Caco-2 (cell line): Measurements from ENCODE around the gene LGALS8. TPM values are rescaled to one million over a fixed set of nuclear protein-coding genes. Genes with fewer than 3 reads are reported as not detected.

Source experiments
- BruUV-seq: library from RNA; stranded (reverse); fragments of 400-500 nt; replicated peaks from 2 replicates; lab custom pipeline; 2021; lab: Mats Ljungman, UMichigan
- CTCF ChIA-PET: fragments of 300-600 bp; sonication (Branson Sonifier 250); formaldehyde crosslinking; loops from one replicate; lab custom pipeline; 2022; ENCODE audit warnings: antibody characterized with exemption; lab: Charles Lee
- POLR2A ChIA-PET: fragments of 300-600 bp; sonication (Branson Sonifier 250); formaldehyde crosslinking; loops from one replicate; lab custom pipeline; 2022; ENCODE audit warnings: antibody characterized with exemption; lab: Charles Lee
- DNase-seq, 2 experiments: peaks; one replicate each; pipeline versions ENCODE4 v3.0.0 to v3.0.0-alpha.2; 2020 to 2022
- H3K27me3 ChIP-seq: replicated peaks from 2 replicates; pipeline ENCODE4 v1.6.0; 2011; ENCODE audit warnings: low read length; ENCODE audit not compliant: control insufficient read depth, insufficient read depth
- H3K36me3 ChIP-seq: 2 replicates; pipeline ENCODE4 v1.5.1; 2011; ENCODE audit warnings: low read length; ENCODE audit not compliant: control insufficient read depth, insufficient read depth
- H3K4me1 ChIP-seq: fragments of 250-450 bp; sonication (Bioruptor Pico); 2 replicates; pipeline ENCODE4 v1.5.1; 2020; ENCODE audit warnings: mild to moderate bottlenecking
- H3K4me3 ChIP-seq: 2 replicates; pipeline ENCODE4 v1.5.1; 2011; ENCODE audit warnings: low read depth, mild to moderate bottlenecking, control low read depth, low read length
- H3K9me3 ChIP-seq: fragments of 250-450 bp; sonication (Bioruptor Pico); 2 replicates; pipeline ENCODE4 v1.5.1; 2020; ENCODE audit warnings: mild to moderate bottlenecking, moderate library complexity
- H3K27ac Mint-ChIP-seq: one replicate; pipeline ENCODE4 v1.8.0; 2022; ENCODE audit warnings: mixed read lengths; ENCODE audit not compliant: unreplicated experiment
- H3K27me3 Mint-ChIP-seq: one replicate; pipeline ENCODE4 v1.8.0; 2022; ENCODE audit warnings: mixed read lengths; ENCODE audit not compliant: insufficient read depth, unreplicated experiment
- H3K36me3 Mint-ChIP-seq: one replicate; pipeline ENCODE4 v1.8.0; 2022; ENCODE audit warnings: mild to moderate bottlenecking, mixed read lengths; ENCODE audit not compliant: insufficient read depth, unreplicated experiment
- H3K4me1 Mint-ChIP-seq: one replicate; pipeline ENCODE4 v1.8.0; 2022; ENCODE audit warnings: low read depth, mixed read lengths; ENCODE audit not compliant: unreplicated experiment
- H3K4me3 Mint-ChIP-seq: one replicate; pipeline ENCODE4 v1.8.0; 2022; ENCODE audit warnings: mild to moderate bottlenecking, moderate library complexity, mixed read lengths; ENCODE audit not compliant: unreplicated experiment
- H3K9me3 Mint-ChIP-seq: one replicate; pipeline ENCODE4 v1.8.0; 2022; ENCODE audit warnings: mixed read lengths; ENCODE audit not compliant: unreplicated experiment
- CTCF ChIP-seq, 2 experiments: fragments of 200-600 bp in 1 of 2; IDR thresholded peaks; 1 replicate in 1 of 2; 2 replicates in 1 of 2; pipeline versions ENCODE4 v1.5.1 to v1.8.0; 2011 to 2022; ENCODE audit warnings: antibody characterized with exemption in 1 of 2, control low read depth in 1 of 2, inconsistent platforms in 1 of 2, low read depth in 1 of 2, low read length in 1 of 2, mild to moderate bottlenecking in 1 of 2, moderate library complexity in 1 of 2; ENCODE audit not compliant: insufficient read depth in 1 of 2, severe bottlenecking in 1 of 2, unreplicated experiment in 1 of 2
- intact Hi-C: fragments of 100-400 bp; cut with micrococcal nuclease; formaldehyde crosslinking; loops from one replicate; pipeline ENCODE4 v1.10.0; 2022; ENCODE audit not compliant: unreplicated experiment
- total RNA-seq: library from RNA; stranded (reverse); gene quantifications from 2 replicates; pipeline ENCODE4 v1.2.3, GENCODE V29; 2022

The LGALS8 gene
- total RNA-seq, 1 experiment from 2014 or later: 72.3 TPM

- no peak overlapping the region for H3K4me3 ChIP-seq
- ChIA-PET POLR2A (interaction anchor here (1.6 kb wide), 1 partner anchor 23 kb away, joined by 30 read pairs; no protein-coding TSS in a partner anchor), CTCF (no interaction called here)
- intact Hi-C loops: loop anchor here (1.0 to 5.0 kb wide), 6 partner anchors 9 to 95 kb away; no protein-coding TSS in a partner anchor
- Mint-ChIP-seq H3K27me3 (no peaks in the 10 kb centered on the region), H3K36me3 (peaks cover 14% of the 10 kb centered on the region), H3K9me3 (no peaks in the 10 kb centered on the region), H3K27ac (peak overlapping the region; percentile 79), H3K4me3 (peak overlapping the region; percentile 25), H3K4me1 (peaks cover 67% of the 10 kb centered on the region)
- DNase-seq: peak in 1 of 2 experiments; percentile 38
- BruUV-seq: no TSS peak
- TF ChIP-seq CTCF (IDR thresholded peaks at IDR 0.05; ENCODE audit: insufficient read depth in 1 of 2, low read depth in 1 of 2, low read length in 1 of 2, severe bottlenecking in 1 of 2, unreplicated experiment in 1 of 2): no peak
- H3K27me3 ChIP-seq: no peaks in the 10 kb centered on the region
- no peaks in the 10 kb centered on the region for H3K9me3 ChIP-seq
- no peaks in the 10 kb centered on the region for H3K36me3 ChIP-seq
- H3K4me1 ChIP-seq: peaks cover 58% of the 10 kb centered on the region
Observed at GRCh38 chr1:236494082-236494481, 29.7 kb upstream of the LGALS8 start.

- CTCF ChIA-PET: interaction anchor here (0.5 kb wide), 1 partner anchor 201 kb away, joined by 3 read pairs; no protein-coding TSS in a partner anchor
- peaks cover 55% of the 10 kb centered on the region for H3K4me1 ChIP-seq
- intact Hi-C loops: loop anchor here (1.0 to 5.0 kb wide), 6 partner anchors 8 to 96 kb away; no protein-coding TSS in a partner anchor
- POLR2A ChIA-PET: interaction anchor here (0.6 to 1.6 kb wide), 4 partner anchors 8 to 22 kb away, joined by 3 to 30 read pairs (median 4); no protein-coding TSS in a partner anchor
- no peak for TF ChIP-seq CTCF (IDR thresholded peaks at IDR 0.05; ENCODE audit: insufficient read depth in 1 of 2, low read depth in 1 of 2, low read length in 1 of 2, severe bottlenecking in 1 of 2, unreplicated experiment in 1 of 2)
- peak overlapping the region; percentile 79 for H3K27ac Mint-ChIP-seq
- no peaks in the 10 kb centered on the region for H3K9me3 ChIP-seq
- H3K9me3 Mint-ChIP-seq: no peaks in the 10 kb centered on the region
- H3K4me1 Mint-ChIP-seq: peaks cover 61% of the 10 kb centered on the region
- no peaks in the 10 kb centered on the region for H3K36me3 ChIP-seq
- H3K4me3 Mint-ChIP-seq: peak overlapping the region; percentile 25
- H3K27me3 ChIP-seq: no peaks in the 10 kb centered on the region
- no peak overlapping the region for H3K4me3 ChIP-seq
- DNase-seq: peak; percentile 79 to 80
- BruUV-seq: TSS peak; percentile 93
- H3K27me3 Mint-ChIP-seq: no peaks in the 10 kb centered on the region
- H3K36me3 Mint-ChIP-seq: peaks cover 14% of the 10 kb centered on the region
Observed at GRCh38 chr1:236494586-236495466, 29.0 kb upstream of the LGALS8 start.

- POLR2A ChIA-PET: interaction anchor here (0.6 to 1.6 kb wide), 3 partner anchors 8 to 21 kb away, joined by 3 to 30 read pairs (median 5); no protein-coding TSS in a partner anchor
- peak; percentile 68 to 75 for DNase-seq
- H3K4me3 Mint-ChIP-seq: peak overlapping the region; percentile 25
Observed at GRCh38 chr1:236495467-236496112, 28.2 kb upstream of the LGALS8 start.

More at GRCh38 chr1:236495467-236496112, 28.2 kb upstream of the LGALS8 start:
- no peaks in the 10 kb centered on the region for H3K9me3 ChIP-seq
- H3K4me1 ChIP-seq: peaks cover 48% of the 10 kb centered on the region
- TF ChIP-seq CTCF (IDR thresholded peaks at IDR 0.05; ENCODE audit: insufficient read depth in 1 of 2, low read depth in 1 of 2, low read length in 1 of 2, severe bottlenecking in 1 of 2, unreplicated experiment in 1 of 2): no peak
- H3K4me3 ChIP-seq: no peak overlapping the region
- no TSS peak for BruUV-seq
- peaks cover 11% of the 10 kb centered on the region for H3K36me3 Mint-ChIP-seq
- no peaks in the 10 kb centered on the region for H3K36me3 ChIP-seq
- intact Hi-C loops: loop anchor here (2.0 kb wide), 1 partner anchor 97 kb away; no protein-coding TSS in a partner anchor
- CTCF ChIA-PET: interaction anchor here (0.5 kb wide), 1 partner anchor 202 kb away, joined by 3 read pairs; no protein-coding TSS in a partner anchor
- H3K9me3 Mint-ChIP-seq: no peaks in the 10 kb centered on the region
- peak overlapping the region; percentile 79 for H3K27ac Mint-ChIP-seq
- H3K27me3 Mint-ChIP-seq: no peaks in the 10 kb centered on the region
- peaks cover 57% of the 10 kb centered on the region for H3K4me1 Mint-ChIP-seq
- no peaks in the 10 kb centered on the region for H3K27me3 ChIP-seq
